ENCODE measurements around the gene CHRM2.

DNA sequence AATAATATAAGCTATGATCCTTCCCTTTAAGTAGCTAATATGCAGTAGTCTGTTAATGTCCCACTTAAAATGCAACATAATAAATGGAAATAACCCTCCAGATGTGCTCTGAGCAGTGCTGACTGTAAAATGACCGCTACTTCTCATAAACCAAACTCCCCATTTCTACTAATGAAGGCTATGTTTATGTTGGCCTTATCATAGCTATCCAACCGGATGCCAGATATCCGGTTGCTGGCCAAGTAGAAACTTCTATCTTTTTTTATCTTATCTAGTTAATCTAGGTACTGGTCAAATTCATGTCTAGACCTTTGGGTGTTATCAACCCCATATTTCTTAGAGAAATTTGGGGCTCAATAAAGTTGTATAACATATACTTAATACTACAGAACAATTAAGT lies 56.6 kb downstream of the CHRM2 start:
- no peak for TF ChIP-seq EP300 (IDR thresholded peaks at IDR 0.05)
- TF ChIP-seq POLR2AphosphoS5 (IDR thresholded peaks at IDR 0.05) = no peak
- no peak for TF ChIP-seq POLR2A (IDR thresholded peaks at IDR 0.05)

Data from sigmoid colon (tissue), 4 donors.